Duodenal mucosa (tissue), 2 donors: ENCODE data around the gene KCNIP4.

Source experiments
- H3K27ac ChIP-seq: one replicate; pipeline ENCODE4 v1.7.0; 2013; ENCODE audit warnings: low read depth, low read length
- H3K27me3 ChIP-seq, 2 donors: one replicate each; pipeline ENCODE4 v1.7.0; 2013; ENCODE audit warnings: low read length in 2 of 2, control low read depth in 1 of 2; ENCODE audit not compliant: insufficient read depth in 2 of 2, control insufficient read depth in 1 of 2
- H3K36me3 ChIP-seq, 2 donors: one replicate each; pipeline ENCODE4 v1.7.0; 2013; ENCODE audit warnings: low read length in 2 of 2, control low read depth in 1 of 2; ENCODE audit not compliant: insufficient read depth in 2 of 2, control insufficient read depth in 1 of 2
- H3K4me1 ChIP-seq, 2 donors: one replicate each; pipeline ENCODE4 v1.7.0; 2013; ENCODE audit warnings: low read length in 2 of 2, control low read depth in 1 of 2; ENCODE audit not compliant: insufficient read depth in 2 of 2, control insufficient read depth in 1 of 2
- H3K4me3 ChIP-seq, 2 donors: one replicate each; pipeline ENCODE4 v1.7.0; 2013; ENCODE audit warnings: low read length in 2 of 2, low read depth in 1 of 2
- H3K9ac ChIP-seq, 2 donors: one replicate each; pipeline ENCODE4 v1.7.0; 2013; ENCODE audit warnings: low read length in 2 of 2, low read depth in 1 of 2
- H3K9me3 ChIP-seq, 2 donors: one replicate each; pipeline ENCODE4 v1.7.0; 2013; ENCODE audit warnings: low read length in 2 of 2, control low read depth in 1 of 2; ENCODE audit not compliant: control insufficient read depth in 1 of 2

The KCNIP4 gene

DNA sequence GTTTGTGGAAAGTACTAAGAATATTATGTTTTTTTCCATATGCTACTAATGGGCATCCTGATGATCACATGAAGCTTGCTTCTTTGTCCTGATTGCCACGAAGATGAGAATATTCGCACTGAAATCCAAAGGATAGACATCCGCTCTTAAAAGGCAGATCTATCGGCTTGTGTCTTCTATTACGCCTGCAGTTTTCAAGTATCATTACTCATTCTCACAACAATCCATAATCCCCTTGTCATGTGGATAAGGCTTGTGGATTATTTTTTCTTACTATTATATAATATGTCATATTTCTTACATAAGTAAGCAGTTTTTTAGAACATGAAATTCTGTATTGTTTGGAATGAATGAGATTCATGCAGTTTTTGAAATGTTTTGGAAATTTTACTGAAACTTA lies 62.8 kb downstream of the KCNIP4 start:
- no peaks in the 10 kb centered on the region for H3K9me3 ChIP-seq
- no peak overlapping the region for H3K4me3 ChIP-seq
- H3K27ac ChIP-seq, result no peak overlapping the region
- H3K4me1 ChIP-seq, result no peaks in the 10 kb centered on the region
- H3K36me3 ChIP-seq, result no peaks in the 10 kb centered on the region
- H3K27me3 ChIP-seq, result no peaks in the 10 kb centered on the region
- H3K9ac ChIP-seq, result no peak overlapping the region

DNA sequence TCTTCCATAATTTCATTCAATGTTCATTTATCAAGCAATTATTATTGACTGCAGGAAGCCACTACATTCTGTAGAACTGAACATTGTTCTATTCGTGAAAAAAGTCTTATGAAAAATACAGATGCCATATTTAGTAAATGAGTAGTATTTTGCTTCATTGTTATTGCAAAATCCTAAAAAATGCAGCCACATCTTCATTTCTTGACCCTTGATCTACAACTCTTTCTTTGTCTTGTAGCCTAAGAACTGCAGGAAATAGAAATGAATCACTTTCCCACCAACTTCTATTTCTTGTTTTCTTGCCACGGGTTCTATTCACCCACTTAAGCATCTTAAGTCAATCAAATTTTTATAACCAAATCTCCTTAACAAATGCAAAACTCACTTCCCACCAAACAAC lies 63.3 kb downstream of the KCNIP4 start:
- no peak overlapping the region for H3K4me3 ChIP-seq
- no peak overlapping the region for H3K9ac ChIP-seq
- H3K27me3 ChIP-seq, result no peaks in the 10 kb centered on the region
- H3K9me3 ChIP-seq, result no peaks in the 10 kb centered on the region
- no peak overlapping the region for H3K27ac ChIP-seq
- H3K4me1 ChIP-seq, result no peaks in the 10 kb centered on the region
- H3K36me3 ChIP-seq, result no peaks in the 10 kb centered on the region

DNA sequence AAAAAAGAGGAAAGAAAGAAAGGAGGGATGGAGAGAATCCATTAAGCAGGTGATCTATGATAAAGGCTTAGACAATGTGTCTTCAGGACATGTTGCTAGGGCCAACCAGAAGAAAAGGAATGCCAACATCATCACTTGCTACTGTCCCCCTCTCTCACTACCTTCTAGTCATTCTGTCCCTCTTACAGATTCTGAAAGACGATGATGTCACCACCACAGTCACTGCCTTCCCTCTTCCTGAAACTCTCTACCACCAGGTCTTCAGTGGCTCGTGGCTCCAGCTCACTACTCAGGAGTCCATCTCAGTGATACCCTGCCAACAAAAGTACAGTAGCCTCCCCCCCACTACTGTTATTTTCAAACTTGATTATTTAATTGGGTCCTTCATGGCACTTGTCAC lies 64.0 kb downstream of the KCNIP4 start:
- no peaks in the 10 kb centered on the region for H3K4me1 ChIP-seq
- H3K27me3 ChIP-seq, result no peaks in the 10 kb centered on the region
- no peak overlapping the region for H3K27ac ChIP-seq
- no peaks in the 10 kb centered on the region for H3K9me3 ChIP-seq
- no peak overlapping the region for H3K4me3 ChIP-seq
- H3K9ac ChIP-seq, result no peak overlapping the region
- no peaks in the 10 kb centered on the region for H3K36me3 ChIP-seq

DNA sequence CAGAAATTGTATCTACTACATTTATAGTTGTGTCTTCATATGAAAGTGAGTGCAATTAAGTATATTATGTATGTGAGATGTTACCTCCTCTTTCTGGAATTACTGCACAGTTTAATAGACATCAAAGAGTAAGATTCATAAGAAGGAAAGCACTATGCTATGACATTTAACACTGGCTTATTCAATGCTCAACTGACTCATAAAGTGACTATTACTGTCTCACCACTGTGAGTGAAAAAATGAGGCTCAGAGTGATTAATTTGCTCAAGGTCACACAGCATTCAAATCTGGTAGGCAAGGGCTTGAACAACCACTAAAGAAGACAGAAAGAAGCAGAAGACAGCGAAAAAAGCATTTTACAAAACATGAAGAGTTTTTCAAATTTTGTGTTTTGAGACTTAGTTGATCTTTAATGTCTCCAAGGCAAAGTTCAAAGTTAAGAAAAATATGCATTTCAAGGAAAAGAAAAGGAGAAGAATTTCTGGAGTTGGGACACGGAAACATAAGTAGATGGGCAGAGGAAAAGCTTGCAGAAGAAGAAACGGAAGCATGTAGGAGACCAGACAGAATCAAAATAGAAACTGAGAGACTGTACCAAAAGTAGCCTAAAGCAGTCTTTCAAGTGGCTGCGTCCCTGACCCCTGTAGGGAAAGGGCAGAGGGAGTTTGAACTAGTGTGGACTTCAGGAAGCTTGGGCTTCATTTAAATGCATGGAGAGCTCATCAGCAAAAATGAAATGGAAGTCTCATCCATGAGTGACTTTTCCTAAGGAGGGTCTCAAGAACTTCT lies 66.3 kb downstream of the KCNIP4 start:
- H3K27me3 ChIP-seq, result no peaks in the 10 kb centered on the region
- H3K27ac ChIP-seq, result no peak overlapping the region
- no peaks in the 10 kb centered on the region for H3K36me3 ChIP-seq
- H3K4me3 ChIP-seq, result no peak overlapping the region
- no peak overlapping the region for H3K9ac ChIP-seq
- no peaks in the 10 kb centered on the region for H3K9me3 ChIP-seq
- H3K4me1 ChIP-seq, result no peaks in the 10 kb centered on the region

DNA sequence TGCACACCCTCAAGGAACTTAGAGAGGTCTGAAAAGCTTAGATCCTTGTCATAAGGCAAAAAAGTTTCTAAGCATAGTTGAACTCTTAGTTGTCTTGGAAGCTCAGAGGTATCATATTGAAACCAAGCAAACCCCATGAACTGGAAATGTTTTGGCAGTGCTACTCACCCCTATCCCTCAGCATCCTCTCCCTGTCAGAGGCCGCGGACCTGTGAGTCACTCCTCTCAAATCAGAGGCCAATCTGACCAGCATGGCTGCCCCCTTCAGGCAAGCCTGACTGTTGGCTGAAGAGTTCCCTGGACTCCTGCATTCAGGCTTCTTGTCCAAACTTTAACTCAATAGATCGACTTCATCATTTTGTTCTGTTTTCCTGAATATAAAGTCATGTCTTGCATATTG lies 69.4 kb downstream of the KCNIP4 start:
- Histone ChIP-seq H3K27me3 (no peaks in the 10 kb centered on the region), H3K4me1 (no peaks in the 10 kb centered on the region), H3K36me3 (no peaks in the 10 kb centered on the region), H3K4me3 (no peak overlapping the region), H3K27ac (no peak overlapping the region), H3K9me3 (no peaks in the 10 kb centered on the region), H3K9ac (no peak overlapping the region)

DNA sequence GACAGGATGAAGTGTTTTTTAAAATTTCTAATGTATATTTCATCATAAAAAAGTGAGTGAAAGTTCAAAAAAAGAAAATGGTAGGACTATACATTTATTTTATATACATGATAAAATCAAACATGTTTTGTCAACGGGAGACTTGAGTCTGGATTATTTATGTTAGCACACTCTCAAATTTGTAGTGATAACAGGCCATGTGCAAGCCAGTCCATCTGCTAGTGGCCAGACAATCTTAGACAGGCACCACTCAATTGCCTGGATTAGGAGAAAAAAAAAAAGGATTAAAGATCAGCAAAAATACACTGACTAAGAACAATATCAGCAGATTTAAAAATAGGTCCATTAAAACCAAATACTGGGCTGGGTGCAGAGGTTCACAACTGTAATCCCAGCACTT lies 71.9 kb downstream of the KCNIP4 start:
- Histone ChIP-seq H3K9ac (no peak overlapping the region), H3K36me3 (no peaks in the 10 kb centered on the region)

DNA sequence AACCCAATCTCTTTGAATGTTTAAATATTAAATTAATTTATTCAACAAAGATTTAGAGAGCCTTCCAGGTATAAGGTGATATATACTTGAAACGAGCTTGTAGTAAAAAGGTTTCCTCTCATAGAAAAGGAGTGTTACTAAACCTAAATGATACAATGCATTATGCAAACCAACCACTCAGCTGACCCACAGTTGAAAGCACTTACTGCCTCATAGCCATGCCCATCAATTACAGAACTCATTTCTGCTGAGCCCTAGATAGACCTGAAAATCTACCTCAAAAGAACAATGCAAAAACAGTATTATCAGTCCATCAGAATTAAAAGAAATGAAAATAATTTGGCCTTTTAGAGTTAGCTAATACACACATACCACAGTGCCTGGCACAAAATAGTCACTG lies 75.4 kb downstream of the KCNIP4 start:
- no peaks in the 10 kb centered on the region for H3K27me3 ChIP-seq
- H3K36me3 ChIP-seq, result no peaks in the 10 kb centered on the region
- H3K4me1 ChIP-seq, result no peaks in the 10 kb centered on the region
- no peak overlapping the region for H3K4me3 ChIP-seq
- no peak overlapping the region for H3K9ac ChIP-seq
- H3K27ac ChIP-seq, result no peak overlapping the region
- H3K9me3 ChIP-seq, result no peaks in the 10 kb centered on the region

More for the DNA sequence above, 71.9 kb downstream of the KCNIP4 start:
- H3K27me3 ChIP-seq, result no peaks in the 10 kb centered on the region
- H3K4me3 ChIP-seq, result no peak overlapping the region
- no peaks in the 10 kb centered on the region for H3K4me1 ChIP-seq
- no peaks in the 10 kb centered on the region for H3K9me3 ChIP-seq
- H3K27ac ChIP-seq, result no peak overlapping the region

DNA sequence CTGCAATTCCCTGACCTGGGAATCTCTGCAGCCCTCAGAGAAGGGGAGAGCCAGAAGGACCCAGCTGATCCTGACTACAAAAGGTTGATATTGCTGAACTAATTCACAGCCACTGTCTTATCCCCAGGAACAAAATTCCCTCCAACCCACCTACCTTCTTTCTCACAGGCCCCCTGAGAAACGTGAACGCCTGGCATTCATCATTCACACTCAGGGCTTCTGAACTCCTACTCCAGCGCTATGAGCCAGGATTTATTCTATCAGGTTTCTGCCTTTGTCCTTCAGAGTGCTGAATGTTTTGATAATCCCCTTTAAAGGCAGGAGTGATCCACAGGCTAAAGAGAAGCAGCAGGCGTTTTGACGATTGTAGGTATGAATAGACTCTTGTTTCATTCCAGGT lies 76.5 kb downstream of the KCNIP4 start:
- no peaks in the 10 kb centered on the region for H3K9me3 ChIP-seq
- no peaks in the 10 kb centered on the region for H3K27me3 ChIP-seq

DNA sequence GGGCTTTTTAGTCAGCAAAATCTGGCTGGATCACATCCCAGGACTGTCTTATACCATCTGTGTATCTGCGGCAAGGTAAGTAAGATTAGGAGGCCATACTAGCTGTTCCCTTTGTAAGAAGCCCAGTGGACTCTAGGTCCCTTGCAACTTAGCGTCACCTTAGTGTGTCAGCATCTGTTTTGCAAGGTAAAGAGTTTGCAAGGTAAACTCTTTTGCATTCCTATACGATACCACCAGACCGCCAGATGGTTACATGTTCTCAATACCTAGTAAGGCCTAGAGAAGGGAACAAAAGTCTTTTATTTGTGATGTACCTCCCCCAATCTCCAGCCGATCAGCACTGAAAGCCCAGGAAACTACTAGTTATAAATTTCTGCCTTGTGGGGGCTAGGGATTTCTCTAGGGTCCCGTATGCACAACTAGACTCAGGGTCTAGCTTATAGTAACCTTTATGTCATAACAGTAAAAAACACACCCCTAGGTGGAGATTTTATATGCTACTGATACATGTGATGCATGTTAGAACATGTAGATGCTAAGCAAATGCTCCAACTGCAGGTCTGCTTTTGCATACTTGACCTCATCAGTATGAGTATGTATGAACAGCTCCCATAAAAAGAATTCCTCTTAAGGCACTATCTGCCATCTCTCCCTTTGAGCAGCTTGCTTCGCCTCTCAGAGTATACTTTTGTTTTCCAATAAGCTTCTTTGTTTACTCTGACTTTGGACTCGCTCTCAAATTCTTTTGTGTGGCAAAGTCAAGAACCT lies 78.4 kb downstream of the KCNIP4 start:
- no peaks in the 10 kb centered on the region for H3K27me3 ChIP-seq
- no peaks in the 10 kb centered on the region for H3K4me1 ChIP-seq
- no peak overlapping the region for H3K9ac ChIP-seq
- no peaks in the 10 kb centered on the region for H3K36me3 ChIP-seq
- H3K9me3 ChIP-seq, result no peaks in the 10 kb centered on the region
- H3K27ac ChIP-seq, result no peak overlapping the region
- H3K4me3 ChIP-seq, result no peak overlapping the region

More for the DNA sequence above, 76.5 kb downstream of the KCNIP4 start:
- no peaks in the 10 kb centered on the region for H3K36me3 ChIP-seq
- no peak overlapping the region for H3K27ac ChIP-seq
- no peak overlapping the region for H3K9ac ChIP-seq
- H3K4me1 ChIP-seq, result no peaks in the 10 kb centered on the region
- H3K4me3 ChIP-seq, result no peak overlapping the region

DNA sequence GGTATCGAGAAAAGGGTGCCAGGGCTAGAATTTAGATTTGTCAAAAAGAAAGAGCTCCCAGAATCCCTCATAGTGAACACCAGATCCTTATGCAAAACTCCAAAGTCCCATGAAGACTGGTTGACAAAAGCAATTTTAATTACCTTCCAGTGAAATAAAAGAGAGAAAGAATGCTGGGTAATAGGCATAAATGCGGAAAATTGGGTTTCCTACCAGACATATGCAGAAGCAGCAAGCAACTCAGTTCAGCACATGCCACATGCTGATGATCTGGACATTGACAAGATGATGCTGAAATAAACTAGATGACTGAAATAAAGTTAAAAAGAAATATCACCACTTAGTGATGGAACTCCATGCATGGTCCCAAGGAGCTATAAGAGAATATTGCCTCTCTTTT lies 83.9 kb downstream of the KCNIP4 start:
- no peak overlapping the region for H3K27ac ChIP-seq
- no peak overlapping the region for H3K9ac ChIP-seq
- H3K4me3 ChIP-seq, result no peak overlapping the region
- H3K4me1 ChIP-seq, result no peaks in the 10 kb centered on the region
- no peaks in the 10 kb centered on the region for H3K9me3 ChIP-seq
- H3K27me3 ChIP-seq, result no peaks in the 10 kb centered on the region
- no peaks in the 10 kb centered on the region for H3K36me3 ChIP-seq
